Activated CD4-positive, alpha-beta T cell treated with anti-CD3 and anti-CD28 coated beads for 1 hour (primary cell): ENCODE results near the gene OSBP2.
A peak's percentile ranks its signal among the peaks of the same experiment; 100 is the strongest.

Experiments used
- DNase-seq: peaks from one replicate; pipeline ENCODE4 v3.0.0-alpha.2; 2020

OSBP2 gene

DNA sequence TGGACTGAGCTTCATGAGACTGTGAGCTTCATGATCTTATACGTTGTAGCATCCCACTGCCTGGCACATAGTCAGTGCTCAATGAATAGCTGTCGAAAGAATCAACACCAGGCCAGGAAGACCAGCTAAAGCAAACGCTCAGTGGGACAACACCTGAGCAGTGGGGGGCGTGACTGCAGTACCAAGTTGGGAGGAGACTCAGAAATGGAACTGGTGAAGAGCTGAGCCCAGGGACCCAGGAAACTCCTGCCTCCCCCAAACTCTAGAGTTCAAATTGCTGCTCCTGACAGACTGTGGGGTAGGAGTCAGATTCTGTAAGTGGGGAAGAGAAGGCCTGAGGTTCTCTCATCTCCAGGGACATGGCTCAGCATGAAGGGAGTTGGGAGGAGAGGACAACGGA is 214.6 kb downstream of the OSBP2 start:
- no peak for DNase-seq

DNA sequence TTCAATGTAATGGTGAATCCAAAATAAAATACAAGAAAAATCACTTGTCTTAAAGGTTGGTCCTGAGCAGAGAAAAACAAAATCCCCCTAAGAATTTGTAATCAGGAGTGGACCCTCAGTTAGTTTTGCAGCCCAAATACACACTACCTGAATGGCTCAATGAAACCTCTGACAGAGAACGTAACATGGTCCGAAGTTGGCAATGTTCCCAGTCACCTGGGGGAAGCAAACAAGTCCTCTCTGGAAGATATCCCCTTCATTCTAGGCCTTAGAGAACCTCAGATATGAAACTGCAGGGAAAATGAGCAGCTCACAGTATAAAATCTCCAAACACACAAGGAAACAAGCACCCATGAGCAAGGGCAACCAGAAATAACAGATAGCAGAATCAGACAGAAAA is 215.7 kb downstream of the OSBP2 start:
- no peak for DNase-seq

DNA sequence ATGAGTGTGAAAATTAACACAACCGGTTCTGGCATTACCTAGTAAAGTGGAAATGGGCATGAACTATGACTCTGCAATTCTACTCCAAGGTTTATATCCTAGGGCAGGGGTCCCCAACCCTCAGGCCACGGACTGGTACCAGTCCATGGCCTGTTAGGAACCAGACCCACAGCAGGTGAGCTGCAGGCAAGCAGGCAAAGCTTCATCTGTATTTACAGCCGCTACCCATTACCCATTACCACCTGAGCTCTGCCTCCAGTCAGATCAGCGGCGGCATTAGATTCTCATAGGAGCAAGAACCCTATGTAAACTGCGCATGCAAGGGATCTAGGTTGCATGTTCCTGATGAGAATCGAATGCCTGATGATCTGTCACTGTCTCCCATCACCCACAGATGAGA is 224.1 kb downstream of the OSBP2 start:
- no peak for DNase-seq

DNA sequence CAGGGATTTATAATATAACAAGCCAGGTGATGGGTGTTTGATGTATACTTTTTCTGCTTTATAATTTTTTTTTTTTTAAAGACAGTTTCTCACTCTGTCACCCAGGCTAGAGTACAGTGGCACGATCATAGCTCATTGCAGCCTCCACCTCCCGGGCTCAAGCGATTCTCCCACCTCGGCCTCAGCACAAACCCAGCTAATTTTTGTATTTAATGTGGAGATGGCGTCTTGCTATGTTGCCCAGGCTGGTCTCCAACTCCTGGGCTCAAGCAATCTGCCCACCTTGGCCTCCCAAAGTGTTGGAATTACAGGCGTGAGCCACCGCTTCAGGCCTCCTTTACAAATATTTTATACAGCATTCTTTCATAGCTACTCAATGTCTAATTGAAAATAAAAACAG is 225.3 kb downstream of the OSBP2 start:
- no peak for DNase-seq

DNA sequence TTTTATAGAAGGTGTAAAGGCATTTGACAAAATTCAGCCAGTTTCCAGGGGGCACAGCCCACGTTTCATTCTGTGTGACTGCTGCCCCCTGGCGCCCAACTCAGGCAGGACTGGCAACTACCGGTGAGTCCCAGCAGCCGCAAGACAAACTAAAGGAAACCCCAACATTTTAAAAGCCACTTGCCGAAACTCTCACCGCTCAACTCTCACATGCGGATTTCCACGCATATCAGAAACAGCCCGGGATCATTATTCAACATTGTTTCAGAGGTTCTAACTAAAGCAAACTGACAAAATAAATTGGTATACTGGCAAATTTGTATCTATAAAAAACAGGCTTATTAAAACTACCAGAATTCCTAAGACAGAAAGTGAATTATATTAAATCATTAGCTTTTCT is 225.7 kb downstream of the OSBP2 start:
- DNase-seq: peak; percentile 77

DNA sequence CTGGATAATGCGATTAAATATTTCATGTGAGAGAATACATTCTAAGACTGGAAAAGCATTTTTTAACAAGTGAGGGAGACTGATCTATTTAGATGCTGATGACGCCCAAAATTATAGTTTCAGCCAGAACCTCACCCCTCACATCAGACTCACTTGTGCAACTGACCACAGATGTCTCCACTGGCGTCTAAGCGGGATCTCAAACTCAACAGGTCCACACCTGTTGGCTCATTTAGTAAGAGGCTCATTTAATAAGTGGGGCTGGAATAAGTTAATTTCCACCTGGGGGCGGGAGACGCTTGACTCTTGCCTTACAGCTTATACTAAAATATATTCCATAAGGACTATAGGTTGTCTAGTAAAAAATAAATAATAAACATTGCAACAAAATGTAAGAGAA is 226.4 kb downstream of the OSBP2 start:
- no peak for DNase-seq

DNA sequence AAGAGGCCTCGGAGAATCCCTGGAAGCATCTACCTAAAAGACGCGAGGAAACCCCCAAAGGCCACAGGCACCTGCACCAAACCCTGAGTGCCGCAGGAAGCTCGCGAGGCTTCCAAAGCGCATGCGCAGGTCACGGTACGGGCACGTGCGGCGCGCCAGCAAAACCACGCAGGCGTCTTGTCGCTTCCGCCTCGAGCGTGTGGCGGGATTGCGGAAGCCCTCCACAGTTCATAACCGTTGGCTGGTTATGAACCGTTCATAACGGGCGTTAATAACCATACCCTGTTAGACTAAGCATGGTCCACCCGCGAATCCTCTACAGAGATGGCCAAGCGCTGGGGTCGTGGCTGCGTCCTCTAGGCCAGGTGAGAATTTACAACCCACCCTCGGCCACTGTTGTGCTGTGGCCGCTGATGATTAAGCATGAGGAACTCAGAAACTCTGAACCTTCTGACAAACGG is 227.5 kb downstream of the OSBP2 start:
- DNase-seq: peak; percentile 82

DNA sequence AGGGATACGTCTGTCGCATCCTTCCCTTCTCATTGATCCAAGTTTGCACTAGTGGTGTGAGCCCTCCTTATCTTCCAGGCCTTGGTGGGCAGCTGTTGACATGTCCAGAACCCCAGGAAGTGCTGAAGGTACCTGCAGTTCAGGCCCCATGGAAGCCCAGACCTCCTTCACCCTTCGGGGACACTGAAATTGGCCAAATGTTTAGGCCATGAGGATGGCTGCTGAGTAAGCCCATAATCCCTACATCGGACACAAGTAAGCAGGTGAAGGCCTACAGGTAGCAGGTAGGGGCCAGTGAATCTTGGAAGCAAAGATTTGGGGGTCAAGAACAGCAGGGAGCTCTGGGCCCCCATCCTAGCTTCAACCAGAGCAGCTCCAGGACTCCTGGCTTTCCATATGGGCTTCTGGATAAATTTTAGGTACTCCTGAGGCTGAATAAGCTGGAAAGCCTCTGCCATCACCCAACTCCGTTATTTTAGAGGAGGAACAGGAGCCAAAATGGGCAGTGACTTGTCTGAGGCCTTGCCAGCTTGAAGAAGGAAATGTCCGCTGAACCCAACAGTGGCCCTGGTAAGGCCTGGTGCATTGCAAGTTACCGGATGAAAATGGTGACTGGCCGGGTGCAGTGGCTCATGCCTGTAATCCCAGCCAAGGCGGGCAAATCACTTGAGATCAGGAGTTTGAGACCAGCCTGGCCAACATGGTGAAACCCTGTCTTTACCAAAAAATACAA is 228.7 kb downstream of the OSBP2 start:
- DNase-seq: no peak

DNA sequence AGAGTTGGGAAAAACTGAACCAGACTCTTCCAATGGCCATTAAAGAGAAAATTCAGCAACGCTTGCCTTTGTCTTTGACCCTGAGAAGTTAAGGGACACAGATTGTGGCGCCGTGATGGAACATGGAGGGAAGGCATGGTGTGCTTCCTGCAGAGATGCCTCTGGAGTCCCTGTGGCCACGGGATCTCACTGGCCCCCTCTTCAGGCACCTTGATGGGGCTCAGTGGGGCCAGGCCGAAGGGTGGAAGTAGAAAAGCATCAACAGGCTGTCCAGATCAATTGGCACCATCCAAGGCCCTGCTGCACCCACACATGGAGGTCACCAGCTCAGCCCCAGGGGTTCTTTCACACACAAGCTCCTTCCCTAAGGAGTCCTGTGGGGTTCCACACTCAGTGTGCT is 231.0 kb downstream of the OSBP2 start:
- DNase-seq: no peak

DNA sequence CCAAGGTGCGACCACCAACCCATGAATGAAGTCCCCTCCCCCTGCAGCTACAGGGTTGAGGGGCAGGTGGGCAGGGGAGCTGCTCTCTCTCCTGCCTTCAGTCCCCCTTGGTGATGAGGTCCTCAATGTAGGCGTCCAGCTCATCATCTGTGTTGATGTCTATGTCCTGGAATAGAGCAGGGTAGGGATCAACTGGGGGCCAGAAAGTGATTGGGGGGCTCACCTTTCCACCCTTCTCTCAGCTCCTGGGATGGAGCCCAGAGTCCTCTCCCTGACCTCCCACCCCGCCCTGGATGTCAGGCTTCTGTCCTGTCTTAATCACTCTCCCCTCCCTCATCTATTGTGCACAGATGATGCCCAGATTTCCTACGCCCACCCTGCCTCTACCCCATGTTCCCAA is 232.0 kb downstream of the OSBP2 start:
- DNase-seq: no peak

DNA sequence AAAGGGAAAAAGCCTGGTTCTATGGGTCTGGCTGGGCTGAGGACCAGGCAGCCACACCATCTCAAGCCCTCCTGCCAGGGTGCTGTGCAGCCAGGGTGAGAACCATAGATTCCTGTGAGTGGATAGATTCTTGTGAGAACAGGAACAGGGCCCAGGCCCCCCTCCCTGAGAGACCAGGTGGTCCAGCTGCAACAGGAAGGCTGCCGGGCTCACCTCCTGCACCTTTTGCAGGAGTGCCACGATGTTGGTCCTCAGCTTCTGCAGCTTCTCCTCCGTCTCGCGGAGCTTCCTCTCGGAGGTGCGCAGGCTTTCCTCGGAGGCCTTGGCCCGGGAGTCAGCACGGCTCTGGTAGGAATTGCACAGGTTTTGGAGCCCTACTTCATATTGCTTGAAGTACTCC is 233.1 kb downstream of the OSBP2 start:
- DNase-seq: no peak

DNA sequence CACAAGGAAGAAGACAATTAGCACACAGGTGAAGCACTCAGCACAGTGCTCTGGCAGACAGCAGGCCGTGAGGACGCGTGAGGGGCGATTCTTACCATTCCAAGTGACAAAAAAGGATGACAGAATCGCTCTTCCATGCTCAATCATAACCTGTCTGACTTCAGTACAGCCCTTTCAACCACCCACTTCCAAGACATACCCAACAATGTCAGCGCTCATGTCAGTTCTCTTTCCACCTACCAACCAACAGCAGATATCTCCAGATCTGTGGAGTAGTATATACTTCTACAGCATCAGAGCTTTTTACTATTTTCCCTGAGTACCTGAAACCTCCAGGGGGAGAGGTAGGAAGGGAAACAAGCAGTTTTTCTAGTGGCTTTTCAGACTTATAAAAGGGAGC is 233.7 kb downstream of the OSBP2 start:
- DNase-seq: no peak

DNA sequence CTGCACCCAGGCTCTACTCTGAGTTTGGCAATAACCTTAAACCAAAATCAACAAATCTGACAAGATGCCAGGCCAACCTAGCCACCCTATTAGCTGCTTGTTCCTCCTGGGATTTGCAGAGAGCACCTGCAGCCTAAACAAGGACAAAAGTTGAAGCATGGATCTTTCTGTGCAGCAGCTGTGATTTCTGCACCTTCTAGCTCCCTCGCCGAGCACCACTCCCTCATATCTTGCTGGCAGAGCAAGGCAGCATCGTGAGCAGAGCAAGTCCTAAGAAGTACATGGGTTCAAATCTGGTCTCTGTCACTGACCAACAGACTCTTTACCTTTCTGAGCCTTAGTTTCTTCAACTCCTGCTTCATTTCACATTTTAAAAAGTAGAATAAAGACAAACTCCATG is 235.6 kb downstream of the OSBP2 start:
- no peak for DNase-seq

DNA sequence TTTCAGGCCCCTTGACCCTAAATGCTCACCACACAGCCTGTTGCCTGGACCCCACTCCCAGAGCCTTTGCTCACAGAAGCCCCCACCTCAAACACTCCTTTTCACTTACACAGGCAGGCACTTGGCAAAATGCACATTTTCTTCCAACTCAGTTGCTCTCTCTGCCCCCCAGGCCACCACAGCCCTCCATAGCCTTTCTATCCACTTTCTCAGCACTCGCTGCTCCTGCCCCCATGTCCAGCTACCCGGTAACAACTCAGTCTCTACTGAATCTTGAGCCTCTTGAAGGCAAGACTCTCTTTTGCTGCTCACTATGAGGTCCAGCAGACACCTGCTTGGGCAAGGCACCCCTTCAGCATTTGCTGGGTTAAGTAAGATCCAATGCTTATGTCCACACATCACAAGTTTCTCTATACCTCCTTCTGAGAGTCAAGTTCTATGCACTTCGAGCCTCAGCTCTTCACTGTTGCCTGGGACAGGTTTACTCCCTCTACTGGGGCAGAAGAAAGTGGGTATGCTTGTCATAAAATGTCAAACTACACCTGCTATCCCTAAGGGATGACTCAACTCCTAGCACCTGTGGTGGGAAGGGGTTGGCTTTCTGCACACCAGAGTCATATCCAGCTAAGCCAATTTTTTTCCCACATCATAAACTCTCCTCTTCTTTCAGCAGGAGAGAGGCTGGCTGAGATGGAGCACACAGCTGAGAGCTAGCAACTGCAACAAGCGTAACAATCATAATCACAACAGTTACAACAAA is 237.0 kb downstream of the OSBP2 start:
- DNase-seq: no peak

DNA sequence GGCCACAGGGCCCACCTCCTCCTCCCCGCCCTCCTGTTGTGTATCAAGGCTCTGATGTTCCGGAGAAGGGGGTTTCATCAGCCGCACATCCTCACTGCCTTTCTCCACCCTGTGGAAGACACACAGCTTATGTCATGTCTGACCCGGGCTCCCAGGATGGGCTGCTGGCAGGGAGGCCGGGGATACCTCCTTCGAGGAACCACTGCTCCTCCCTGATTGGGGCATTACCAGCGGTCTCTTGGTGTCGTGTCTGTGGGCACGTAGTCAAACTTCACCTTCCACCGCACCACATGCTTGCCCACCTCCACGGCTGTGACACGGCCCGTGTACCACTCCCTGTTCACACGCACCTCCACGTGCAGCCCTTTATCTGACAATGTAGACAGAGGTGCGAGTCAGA is 238.0 kb downstream of the OSBP2 start:
- DNase-seq: no peak

DNA sequence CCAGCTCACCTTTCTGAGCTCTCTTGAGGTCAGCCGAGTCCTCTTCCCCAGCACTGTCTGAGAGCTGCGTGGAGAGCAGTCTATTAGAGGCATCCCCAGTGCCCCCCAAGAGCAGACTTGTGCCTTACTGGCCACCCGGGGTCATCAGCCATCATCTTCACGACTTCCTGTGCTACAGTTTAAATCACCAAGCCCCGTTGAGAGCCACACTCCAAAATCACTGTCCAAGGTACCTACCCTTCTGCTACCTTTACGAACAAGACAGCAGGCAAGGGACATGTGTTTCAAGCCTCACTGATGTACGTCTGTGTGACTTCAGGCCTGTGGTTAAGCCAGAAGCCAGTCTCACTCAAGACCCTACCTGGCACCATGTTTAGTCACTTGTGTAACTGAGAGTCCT is 238.8 kb downstream of the OSBP2 start:
- DNase-seq: no peak

DNA sequence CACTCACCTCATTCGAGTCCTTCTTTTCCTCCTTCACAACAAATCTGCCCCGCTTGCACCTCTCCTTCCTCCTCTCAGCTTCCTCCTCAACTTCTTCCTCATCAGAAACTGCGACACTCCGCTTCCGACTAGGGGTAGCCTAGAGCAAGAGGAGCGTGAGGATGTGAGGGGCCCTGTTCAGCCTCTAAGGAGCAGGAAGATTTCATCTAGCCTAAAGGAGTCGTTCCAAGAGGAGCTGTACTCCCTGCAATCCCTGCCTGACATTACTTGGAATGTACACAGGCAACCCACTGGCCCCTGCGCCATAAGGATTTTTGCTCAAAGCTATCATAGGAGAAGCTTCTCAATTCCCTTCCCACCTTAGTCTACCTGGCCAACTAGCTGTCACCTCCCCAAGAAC is 239.4 kb downstream of the OSBP2 start:
- no peak for DNase-seq

DNA sequence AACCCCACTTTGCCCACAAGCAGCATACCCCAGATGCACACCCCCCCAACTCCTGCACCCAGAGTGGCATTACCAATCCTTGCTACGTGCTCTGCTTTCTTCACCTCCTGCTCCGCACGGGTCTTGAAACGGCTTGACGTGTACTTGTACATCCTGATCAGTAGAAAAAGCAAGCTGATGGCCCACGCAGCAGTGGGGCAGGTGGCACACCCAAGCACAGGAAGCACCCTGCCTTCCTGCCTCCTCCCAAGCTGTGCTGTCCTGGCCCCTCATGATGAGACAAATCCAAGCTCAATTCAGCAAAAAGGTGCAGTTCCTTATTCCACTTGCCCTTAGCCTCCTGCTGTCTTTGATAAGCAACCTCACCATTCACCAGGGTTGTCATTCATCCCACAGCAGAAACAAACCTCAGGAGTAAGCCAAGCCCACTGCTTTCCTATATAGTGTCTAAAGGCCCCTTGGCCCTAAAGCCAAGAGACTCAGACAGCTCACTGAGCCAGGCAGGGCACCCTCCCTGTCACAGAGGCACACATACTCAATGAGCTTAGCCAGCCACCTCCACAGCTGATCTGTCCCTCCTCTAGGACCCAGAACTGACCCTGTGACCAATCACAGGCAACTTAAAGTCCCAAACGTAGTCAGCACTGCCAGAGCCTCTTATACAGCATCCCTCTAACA is 246.2 kb downstream of the OSBP2 start:
- peak; percentile 22 for DNase-seq

DNA sequence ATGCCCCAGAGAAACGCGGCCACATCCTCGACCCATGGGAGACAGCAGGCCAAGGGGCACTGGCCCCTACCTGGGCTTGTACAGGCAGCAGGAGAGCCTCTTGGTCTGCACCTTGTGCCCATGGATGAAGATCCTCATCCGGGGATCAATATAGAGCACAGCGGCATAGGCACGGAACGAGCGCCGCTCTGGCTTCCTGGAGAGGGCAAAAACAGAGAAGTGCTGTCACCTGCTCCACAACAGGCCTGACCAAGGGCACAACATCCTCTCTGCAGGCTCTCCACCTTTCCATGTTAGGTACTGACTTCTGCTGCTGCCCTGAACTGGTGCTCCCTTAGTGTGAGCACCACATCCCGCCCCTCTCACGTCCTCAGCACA is 246.7 kb downstream of the OSBP2 start:
- DNase-seq: no peak

DNA sequence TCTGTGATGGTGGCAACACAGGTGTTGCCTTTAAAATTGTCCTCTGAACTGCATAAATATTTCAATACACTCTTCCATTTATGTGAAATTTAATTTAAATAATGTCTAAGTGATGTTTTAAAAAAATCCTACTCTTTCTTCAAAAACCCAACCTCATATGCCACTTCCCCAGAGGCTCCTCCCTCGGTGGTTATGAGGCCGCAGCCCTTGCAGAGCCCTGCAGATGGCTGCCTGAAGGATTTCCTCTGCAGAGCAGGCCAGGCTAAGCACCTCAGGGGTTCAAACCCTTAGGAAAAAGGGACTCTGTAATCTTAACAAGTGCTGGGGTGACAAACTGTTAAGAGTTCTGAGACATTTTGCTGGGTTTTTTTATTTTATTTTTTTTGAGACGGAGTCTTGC is 248.7 kb downstream of the OSBP2 start:
- peak; percentile 29 for DNase-seq

DNA sequence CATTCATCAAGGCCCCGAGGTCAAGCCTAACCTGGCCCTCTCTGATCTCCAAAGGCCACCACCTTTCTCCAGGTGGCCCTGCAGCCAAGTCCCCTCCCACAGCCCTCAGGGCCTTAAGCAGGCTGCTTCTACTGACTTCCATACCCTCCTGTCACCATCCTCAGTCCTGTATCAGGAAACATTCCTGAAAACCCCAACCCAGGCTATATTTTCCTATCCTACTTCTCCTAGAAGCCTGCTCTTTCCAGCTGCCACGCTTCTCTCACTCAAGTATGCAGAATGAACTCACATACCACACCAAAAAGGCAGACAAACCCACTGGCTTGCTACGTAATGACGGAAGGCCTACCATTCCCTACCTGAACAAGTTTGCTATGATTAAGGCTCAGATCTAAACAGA is 250.3 kb downstream of the OSBP2 start:
- DNase-seq: no peak

DNA sequence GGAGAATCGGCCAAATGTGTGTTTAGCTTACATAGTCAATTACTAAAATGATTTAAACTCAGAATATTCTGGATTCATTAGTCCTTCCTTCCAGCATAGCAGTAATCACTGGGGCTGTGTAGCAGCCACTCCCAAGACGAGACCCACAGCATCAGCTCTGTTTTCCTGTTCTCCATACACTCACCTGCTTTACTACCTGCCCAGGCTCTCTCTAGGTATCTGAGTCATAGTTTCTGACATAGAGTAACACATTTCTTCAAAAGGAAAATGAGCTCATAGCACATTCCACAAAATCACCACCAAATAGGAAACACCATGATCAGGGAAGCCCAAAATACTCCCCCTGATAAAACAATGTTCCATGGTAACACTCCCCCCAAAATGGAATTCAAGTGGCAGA is 251.0 kb downstream of the OSBP2 start:
- no peak for DNase-seq

DNA sequence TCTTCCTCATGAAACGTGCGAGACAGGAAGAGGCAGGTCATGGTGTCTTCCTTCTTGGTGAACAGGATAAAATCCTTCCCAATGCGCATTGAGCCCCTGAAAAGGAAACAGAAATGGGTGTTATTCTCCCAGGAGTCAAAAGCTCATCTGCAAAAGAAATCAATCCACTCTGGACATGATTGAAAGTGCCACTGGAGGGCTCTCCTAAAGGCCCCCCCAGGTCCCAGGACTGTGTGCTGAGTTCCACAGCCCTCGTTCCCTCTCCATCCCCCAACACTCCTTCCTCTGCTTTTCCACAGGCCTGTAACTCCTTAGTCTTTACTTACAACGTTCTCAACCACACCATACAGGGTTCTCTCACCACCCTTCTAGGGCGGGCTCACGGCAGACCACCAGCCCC is 251.7 kb downstream of the OSBP2 start:
- DNase-seq: no peak

DNA sequence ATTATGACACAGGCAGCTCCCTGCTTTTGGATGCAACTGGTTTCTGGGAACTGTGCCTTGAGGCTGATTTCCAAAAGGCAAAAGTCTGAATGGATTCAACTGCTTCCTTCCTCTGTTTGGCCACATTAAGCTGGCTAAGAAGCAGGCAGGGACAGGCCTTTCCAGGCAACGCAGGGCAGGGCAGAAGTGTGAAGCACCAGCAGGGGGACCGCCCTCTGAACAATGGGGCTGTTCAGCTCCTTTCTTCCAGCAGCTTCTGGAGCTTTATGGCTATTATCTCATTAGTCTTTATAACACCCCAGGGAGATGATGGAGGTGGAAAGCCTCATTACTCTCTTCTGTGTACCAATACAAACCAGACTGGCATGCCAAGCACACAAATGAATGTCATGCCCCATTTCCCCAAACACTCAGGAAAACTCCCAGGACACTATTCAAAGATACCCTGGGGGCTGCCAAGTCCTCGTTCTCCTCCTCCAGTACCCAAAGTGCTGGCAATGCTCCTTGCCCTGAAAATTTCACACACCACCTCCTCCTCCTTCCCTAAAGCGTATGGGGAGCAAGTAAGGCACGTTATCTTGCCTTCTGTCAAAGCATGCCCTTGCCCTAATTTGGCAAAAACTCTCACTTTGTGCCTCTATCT is 252.6 kb downstream of the OSBP2 start:
- DNase-seq: no peak
